Uterus (tissue), 4 donors: ENCODE measurements around the gene SLC25A34. TPM values are rescaled to one million over a fixed set of nuclear protein-coding genes. Genes with fewer than 3 reads are reported as not detected.

Source experiments
- DNase-seq, 2 donors: peaks; one replicate each; pipeline ENCODE4 v3.0.0-alpha.2; 2019 to 2020
- H3K27ac ChIP-seq, 2 donors: fragments of 200-600 bp; sonication (generic); 1 replicate in 1 of 2; 2 replicates in 1 of 2; pipeline ENCODE4 v1.5.1; 2016 to 2018
- H3K27me3 ChIP-seq, 2 donors: fragments of 200-600 bp; sonication (generic); one replicate each; pipeline ENCODE4 v1.5.1; 2018 to 2019; ENCODE audit warnings: control low read depth in 1 of 2
- H3K36me3 ChIP-seq, 2 donors: fragments of 200-600 bp; sonication (generic); one replicate each; pipeline ENCODE4 v1.5.1; 2019; ENCODE audit warnings: control low read depth in 1 of 2
- H3K4me1 ChIP-seq, 2 donors: fragments of 200-600 bp; sonication (generic); one replicate each; pipeline ENCODE4 v1.5.1; 2018 to 2019; ENCODE audit warnings: control low read depth in 1 of 2
- H3K4me3 ChIP-seq, 2 donors: fragments of 200-600 bp; sonication (generic); 1 replicate in 1 of 2; 2 replicates in 1 of 2; pipeline ENCODE4 v1.5.1; 2018 to 2019; ENCODE audit warnings: mild to moderate bottlenecking in 1 of 2
- H3K9me3 ChIP-seq, 2 donors: fragments of 200-600 bp; sonication (generic); one replicate each; pipeline ENCODE4 v1.5.1; 2019; ENCODE audit warnings: control low read depth in 1 of 2
- CTCF ChIP-seq, 4 experiments: fragments of 200-600 bp in 2 of 4; fragments of 450-650 bp in 2 of 4; sonication (generic) in 2 of 4; IDR thresholded peaks; one replicate each; pipeline ENCODE4 v1.5.1; 2016 to 2019; ENCODE audit warnings: antibody characterized with exemption in 4 of 4, mild to moderate bottlenecking in 2 of 4, moderate library complexity in 1 of 4
- POLR2A ChIP-seq, 2 donors: fragments of 450-650 bp; IDR thresholded peaks; one replicate each; pipeline ENCODE4 v1.6.1; 2016; ENCODE audit warnings: antibody characterized with exemption in 2 of 2, mild to moderate bottlenecking in 1 of 2, moderate library complexity in 1 of 2
- intact Hi-C: fragments of 100-400 bp; cut with DNase I; formaldehyde crosslinking; loops from one replicate; pipeline ENCODE4 v1.15.1; 2023; ENCODE audit warnings: low total_unique reads
- total RNA-seq, 4 donors: library from RNA; depleted of rRNA in 3 of 4; stranded (reverse); fragments of >200 nt in 3 of 4; gene quantifications; one replicate each; pipeline versions ENCODE4 v1.1.0 to v1.2.4, GENCODE V29; 2014 to 2023
- donor health status: DM: yes; HTN: yes; CAD: no.

Gene SLC25A34
- total RNA-seq, 4 donors from 2014 or later: 0.29 to 2.1 (median 1.6) TPM; not detected in 1

- Histone ChIP-seq H3K4me1 (peaks cover 18 to 26% of the 10 kb centered on the region in 2 donors), H3K36me3 (no peaks in the 10 kb centered on the region), H3K27ac (peak overlapping the region; percentile 88 to 94), H3K4me3 (no peak overlapping the region), H3K9me3 (no peaks in the 10 kb centered on the region), H3K27me3 (no peaks in the 10 kb centered on the region)
- peak in 1 of 4 experiments; percentile 19 for TF ChIP-seq CTCF (IDR thresholded peaks at IDR 0.05)
- no peak for TF ChIP-seq POLR2A (IDR thresholded peaks at IDR 0.05)
- DNase-seq: peak in 1 of 2 donors; percentile 37
- intact Hi-C loops: no loop called here
Measured at GRCh38 chr1:15702722-15703550, 33.1 kb upstream of the SLC25A34 start.

- no peaks in the 10 kb centered on the region for H3K9me3 ChIP-seq
- TF ChIP-seq POLR2A (IDR thresholded peaks at IDR 0.05): peak; percentile 44 to 61
- no peak for TF ChIP-seq CTCF (IDR thresholded peaks at IDR 0.05)
- intact Hi-C loops: no loop called here
- H3K27ac ChIP-seq: peak overlapping the region; percentile 88 to 94
- H3K27me3 ChIP-seq: no peaks in the 10 kb centered on the region
- H3K4me3 ChIP-seq: peak overlapping the region in 1 of 2 donors; percentile 17
- H3K4me1 ChIP-seq: peaks cover 18 to 26% of the 10 kb centered on the region in 2 donors
- DNase-seq: peak; percentile 86
- H3K36me3 ChIP-seq: no peaks in the 10 kb centered on the region
Measured at GRCh38 chr1:15703562-15703961, 32.5 kb upstream of the SLC25A34 start.

- H3K4me1 ChIP-seq: peaks cover 18 to 26% of the 10 kb centered on the region in 2 donors
- H3K36me3 ChIP-seq: no peaks in the 10 kb centered on the region
- H3K4me3 ChIP-seq: no peak overlapping the region
- DNase-seq: peak in 1 of 2 donors; percentile 40
- no peak for TF ChIP-seq CTCF (IDR thresholded peaks at IDR 0.05)
- TF ChIP-seq POLR2A (IDR thresholded peaks at IDR 0.05): no peak
- intact Hi-C loops: no loop called here
- H3K27ac ChIP-seq: peak overlapping the region; percentile 88 to 94
- H3K9me3 ChIP-seq: no peaks in the 10 kb centered on the region
- H3K27me3 ChIP-seq: no peaks in the 10 kb centered on the region
Measured at GRCh38 chr1:15704526-15705183, 31.4 kb upstream of the SLC25A34 start.

GRCh38 chr1:15705184-15705566, 30.9 kb upstream of the SLC25A34 start:
- no peak for DNase-seq
- peak overlapping the region; percentile 88 to 94 for H3K27ac ChIP-seq
- TF ChIP-seq POLR2A (IDR thresholded peaks at IDR 0.05) (no peak), CTCF (IDR thresholded peaks at IDR 0.05) (no peak)

GRCh38 chr1:15706751-15707150, 29.3 kb upstream of the SLC25A34 start:
- H3K36me3 ChIP-seq: no peaks in the 10 kb centered on the region
- intact Hi-C loops: no loop called here
- no peak overlapping the region for H3K4me3 ChIP-seq
- H3K27ac ChIP-seq: no peak overlapping the region
- no peaks in the 10 kb centered on the region for H3K27me3 ChIP-seq
- no peak for DNase-seq
- peaks cover 18 to 26% of the 10 kb centered on the region in 2 donors for H3K4me1 ChIP-seq
- TF ChIP-seq CTCF (IDR thresholded peaks at IDR 0.05) (no peak), POLR2A (IDR thresholded peaks at IDR 0.05) (no peak)
- H3K9me3 ChIP-seq: no peaks in the 10 kb centered on the region

More at GRCh38 chr1:15705184-15705566, 30.9 kb upstream of the SLC25A34 start:
- intact Hi-C loops: no loop called here
- Histone ChIP-seq H3K27me3 (no peaks in the 10 kb centered on the region), H3K9me3 (no peaks in the 10 kb centered on the region), H3K4me3 (no peak overlapping the region), H3K36me3 (no peaks in the 10 kb centered on the region), H3K4me1 (peaks cover 18 to 26% of the 10 kb centered on the region in 2 donors)
